GM19240 (cell line): ENCODE measurements around the gene LINC01488.

Experiments
- DNase-seq: peaks from one replicate; pipeline ENCODE4 v3.0.0; 2011; ENCODE audit warnings: low spot score; ENCODE audit not compliant: insufficient read length

LINC01488 gene

DNA sequence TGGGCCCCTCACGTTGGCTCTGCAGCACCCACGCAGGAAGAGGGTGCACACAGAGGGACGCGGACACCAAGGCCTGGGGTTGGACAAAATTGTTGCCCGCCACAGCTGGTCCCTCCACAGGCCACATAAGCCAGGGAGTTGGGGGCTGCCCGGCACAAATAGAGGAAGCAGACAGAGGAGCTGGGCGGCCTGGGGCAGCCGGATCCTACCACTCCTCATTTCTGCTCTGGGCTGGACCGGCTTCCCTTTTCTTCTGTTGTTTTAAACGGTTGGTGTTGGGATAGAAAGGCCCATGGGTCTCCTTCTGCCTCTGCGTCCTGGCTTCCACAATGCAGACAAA is 36.4 kb upstream of the LINC01488 start:
- no peak for DNase-seq

DNA sequence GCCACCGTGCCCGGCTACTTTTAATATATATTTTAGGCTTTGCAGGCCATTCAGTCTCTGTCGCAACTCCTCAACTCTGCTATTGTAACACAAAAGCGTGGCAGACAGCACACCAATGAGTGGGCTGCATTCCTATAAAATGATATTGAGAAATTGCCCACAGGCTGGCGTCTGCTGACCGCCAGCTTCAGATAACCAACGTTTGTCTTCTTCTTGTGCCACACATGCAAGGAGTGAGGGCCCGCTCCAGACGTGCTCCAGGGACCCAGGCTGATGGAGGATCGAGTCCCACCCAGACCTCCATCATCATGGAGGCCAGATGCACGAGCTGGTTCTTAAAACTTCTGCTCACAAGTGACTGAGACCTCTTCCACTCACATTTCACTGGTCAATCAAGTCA is 35.4 kb upstream of the LINC01488 start:
- DNase-seq = no peak

DNA sequence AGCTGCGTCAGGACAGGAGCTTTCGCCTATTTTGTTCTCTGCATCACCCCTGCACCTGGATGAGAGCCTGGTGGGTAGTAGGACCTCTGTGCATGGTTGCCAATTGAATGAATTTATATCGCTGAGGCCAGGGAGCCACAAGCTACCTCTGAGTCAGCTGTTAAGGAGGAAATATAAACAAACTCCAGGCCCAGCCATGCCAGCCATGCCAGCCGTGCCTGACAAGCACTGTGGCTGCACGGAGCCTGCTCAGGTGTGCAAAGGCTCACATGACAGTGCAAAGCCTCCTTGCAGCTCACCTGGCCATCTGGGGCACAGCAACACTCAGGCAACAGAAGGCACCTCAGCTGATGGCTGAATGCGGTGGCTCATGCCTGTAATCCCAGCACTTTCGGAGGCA is 33.7 kb upstream of the LINC01488 start:
- DNase-seq = no peak

DNA sequence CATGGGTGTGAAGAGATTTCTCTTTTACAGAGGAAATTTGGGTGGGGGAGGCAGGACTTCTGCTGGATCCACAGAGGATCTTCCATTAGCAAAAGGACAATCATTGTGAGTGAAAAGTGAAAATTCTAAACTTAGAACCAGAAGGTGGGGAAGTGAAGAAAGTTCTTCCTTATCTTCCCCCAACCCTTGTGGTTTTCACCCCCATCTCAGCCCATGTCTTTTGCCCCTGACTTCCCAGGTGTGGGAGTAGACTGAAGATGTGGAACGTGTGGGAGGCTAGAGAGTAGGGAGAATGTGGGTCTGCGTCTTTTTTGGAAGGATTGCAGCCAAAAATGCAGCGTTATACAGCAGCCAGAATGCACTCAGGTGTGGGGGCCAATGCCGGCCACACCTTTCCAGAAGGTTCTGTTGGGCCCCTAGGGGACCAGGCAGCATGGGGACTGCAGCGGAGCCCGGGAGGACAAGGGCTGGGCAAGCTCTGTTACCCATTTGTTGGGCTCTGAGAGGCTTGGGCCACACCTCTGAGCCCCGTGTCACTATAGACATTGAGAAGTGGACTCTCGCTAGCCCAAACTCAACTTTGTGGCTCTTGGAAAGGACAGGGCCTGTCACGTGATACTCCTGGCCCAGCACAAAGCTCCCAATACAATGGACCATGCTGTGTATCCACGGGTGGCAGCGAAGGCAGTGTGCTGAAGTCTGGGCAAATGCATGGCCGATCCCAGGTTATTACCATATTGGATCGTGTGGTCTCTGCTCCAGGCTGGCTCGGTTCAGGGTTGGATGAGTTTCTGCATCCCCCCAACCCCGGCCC is 32.8 kb upstream of the LINC01488 start:
- no peak for DNase-seq

DNA sequence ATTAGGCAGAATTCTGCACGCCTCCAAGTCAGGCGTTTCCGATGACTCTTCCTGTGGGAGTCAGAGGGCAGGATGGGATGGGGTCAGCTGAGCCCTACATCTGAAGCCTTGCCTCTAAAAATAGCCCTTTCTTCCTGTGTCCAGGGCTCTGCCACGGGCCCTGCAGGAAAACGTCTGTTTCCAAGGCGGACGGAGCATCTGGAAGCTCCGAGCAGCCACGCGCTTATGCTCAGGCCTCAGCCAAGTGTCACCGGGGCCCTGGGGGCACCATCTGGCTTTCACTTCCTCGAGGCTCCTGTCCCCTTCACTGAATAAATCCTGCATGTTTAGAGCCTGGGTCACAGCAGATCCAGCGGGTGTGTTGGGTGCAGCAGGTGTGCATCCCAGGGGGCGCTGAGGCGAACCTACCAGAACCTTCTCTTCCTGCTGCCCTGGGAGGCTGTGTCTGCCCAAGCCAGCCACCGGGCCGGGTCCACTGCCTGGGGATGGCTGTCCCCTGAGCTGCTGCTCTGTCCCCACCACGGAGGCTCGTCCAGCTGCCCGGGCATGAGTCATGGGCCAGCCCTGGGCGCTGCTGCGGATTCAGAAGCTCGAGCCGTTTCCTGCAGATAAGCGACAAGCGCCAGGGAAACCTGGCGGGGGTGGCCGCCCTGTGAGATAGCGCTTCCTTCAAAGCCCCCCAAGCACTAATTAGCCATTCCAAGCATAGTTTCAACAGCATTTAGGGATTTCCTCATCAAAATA is 32.0 kb upstream of the LINC01488 start:
- DNase-seq = no peak

DNA sequence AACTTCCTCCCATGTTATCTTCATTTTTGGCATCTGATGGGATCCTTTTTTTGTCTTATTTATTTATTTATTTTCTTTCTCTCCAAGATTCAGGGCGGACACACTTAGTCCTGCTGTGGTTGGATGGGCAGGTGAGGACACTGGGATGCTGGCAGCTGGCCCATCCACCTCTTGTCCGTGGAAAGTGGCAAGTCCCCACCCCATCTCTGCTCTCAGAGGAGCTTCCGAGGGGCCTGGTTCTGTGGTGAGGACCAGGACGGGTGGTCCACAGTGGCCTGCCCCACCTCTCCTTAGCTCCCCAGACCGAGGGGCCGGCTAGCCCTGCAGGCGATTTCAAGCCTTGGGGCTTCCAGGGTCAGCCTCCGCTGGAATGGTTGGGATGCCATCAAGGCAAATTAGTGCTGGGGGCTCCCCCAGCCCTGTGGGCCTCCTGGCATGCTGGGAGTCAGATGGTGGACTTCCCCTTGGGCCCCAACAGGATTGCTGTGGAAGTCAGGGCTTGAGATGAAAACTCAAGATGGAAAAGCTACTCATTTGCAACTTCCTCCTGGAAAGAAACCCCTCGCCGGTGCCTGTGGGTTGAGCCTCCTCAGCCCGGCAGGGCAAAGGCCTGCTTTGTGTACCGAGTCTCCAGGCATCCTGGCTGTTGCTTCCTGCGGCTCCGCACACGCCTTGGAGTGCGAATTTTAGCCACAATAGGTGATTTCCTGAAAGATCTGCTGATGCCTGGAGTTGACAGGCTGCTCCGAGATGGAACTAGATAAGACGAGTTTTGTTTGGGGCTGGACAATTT is 31.2 kb upstream of the LINC01488 start:
- DNase-seq = no peak

DNA sequence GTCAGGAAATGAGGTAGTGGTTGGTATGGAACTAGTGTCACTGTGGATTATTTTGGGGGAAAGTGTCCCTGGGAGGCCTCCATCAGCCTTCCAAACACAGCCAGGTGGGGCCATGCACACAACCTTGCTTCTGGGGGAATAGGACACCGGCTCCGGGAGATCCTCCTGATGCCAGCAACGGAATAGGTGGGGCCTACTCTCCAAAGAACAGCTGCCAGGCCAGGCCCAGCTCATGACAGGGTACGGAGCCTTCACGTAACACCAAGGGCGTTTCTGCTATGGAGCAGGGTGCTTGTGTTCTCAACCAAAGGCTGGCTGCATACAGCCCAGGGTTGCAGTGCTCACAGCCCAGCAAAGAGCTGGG is 30.6 kb upstream of the LINC01488 start:
- DNase-seq = no peak

DNA sequence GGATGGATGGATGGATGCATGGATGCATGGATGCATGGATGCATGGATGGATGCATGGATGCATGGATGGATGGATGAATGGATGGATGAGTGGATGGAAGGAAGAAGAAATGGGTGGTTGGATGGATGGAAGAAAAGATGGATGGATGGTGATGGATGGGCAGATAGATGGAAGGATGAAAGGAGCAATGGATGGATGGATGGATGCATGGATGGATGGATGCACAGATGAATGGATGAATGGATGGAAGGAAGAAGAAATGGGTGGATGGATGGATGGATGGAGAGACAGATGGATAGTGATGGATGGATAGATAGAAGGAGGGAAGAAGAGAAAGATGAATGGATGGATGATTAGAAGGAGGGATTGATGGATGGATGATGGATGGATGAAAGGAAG is 30.2 kb upstream of the LINC01488 start:
- DNase-seq = no peak

DNA sequence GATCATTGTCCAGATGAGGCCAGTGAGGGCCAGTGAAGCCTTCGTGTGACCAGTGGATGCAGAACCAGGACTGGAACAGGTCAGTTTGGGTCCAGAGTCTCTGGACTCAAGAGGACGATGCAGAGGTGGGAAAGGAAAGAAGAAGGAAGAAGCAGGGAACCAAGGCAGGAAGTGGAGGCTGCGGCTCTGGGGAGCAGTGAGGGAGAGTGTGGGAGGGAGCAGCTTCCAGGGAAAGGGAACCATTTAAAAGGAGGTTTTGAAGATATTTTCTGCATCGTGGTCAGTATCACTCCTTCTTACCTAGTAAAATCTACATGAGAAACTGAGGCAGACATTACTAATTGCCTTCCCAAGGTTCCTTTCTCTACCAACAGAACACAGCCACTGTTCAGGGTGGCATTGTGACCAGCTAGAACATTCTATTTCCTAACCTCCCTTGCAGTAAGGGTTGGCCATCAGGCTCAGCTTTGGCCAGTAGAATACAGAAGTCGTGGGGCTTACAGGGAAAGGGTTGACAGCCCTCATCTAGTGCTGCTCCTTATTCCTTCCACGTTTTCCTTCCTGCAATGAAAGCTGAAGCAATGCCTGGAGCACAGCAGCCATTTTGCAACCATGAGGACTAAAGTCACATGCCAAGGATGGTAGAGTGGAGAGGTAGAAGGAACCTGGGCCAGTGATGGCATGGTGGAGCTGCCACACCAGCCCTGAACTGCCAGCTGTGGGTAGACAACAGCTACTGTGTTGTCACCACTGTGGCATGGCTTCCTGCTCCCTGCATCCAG is 29.1 kb upstream of the LINC01488 start:
- no peak for DNase-seq

DNA sequence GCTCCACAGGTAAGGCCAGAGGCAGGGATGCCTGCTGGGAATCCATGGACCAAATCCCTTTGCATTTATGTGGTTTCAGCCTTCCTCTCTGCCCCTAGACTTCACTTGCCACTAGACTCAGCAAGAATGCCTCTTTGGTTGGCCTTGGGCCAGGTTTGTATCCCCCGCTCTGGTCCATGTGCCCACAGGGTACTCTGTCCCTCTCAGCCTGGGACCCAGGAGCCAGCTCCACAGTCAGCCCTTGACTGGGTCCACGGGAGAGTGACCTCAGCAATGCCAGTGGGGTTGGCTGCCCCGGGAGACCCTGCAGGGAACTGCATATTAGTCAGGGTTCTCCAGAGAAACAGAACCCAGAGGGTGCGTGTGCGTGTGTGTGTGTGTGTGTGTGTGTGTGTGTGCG is 28.3 kb upstream of the LINC01488 start:
- DNase-seq = no peak

DNA sequence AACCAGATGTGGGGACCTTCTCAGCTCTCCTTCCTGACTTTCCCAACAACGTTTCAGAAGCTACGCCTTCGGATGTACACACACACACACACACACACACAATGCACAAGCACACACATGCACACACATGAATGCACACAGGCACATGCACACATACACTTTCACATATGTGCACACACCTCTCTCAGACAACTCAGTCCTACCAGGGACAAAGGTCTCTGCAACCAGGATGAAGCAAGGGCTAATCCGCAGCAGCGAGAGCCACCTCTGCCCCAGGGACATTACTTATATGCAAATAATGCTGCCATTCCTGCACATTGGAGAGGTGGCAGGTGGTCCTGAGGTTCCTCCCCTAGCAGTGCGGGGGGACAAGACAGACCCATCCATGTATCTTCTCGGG is 27.4 kb upstream of the LINC01488 start:
- DNase-seq = no peak

DNA sequence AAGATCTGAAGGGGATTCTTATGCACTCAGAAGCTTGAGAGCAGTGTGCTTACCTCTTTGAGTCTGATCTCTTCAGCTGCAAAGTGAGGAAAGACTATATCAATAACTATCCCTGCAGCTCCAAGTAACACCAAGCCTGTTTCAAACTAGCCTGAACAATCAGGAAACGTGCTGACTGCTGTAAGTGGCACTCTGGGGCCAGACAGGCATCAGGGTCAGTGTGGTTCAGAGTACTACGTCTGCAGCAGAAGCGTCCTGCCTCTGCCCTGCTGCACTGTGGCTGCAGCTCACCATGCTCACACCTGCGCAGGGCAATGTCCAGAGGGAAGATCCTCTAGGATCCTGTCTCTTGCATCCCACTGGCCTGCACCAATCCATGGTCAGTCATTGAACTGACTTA is 25.5 kb upstream of the LINC01488 start:
- no peak for DNase-seq

DNA sequence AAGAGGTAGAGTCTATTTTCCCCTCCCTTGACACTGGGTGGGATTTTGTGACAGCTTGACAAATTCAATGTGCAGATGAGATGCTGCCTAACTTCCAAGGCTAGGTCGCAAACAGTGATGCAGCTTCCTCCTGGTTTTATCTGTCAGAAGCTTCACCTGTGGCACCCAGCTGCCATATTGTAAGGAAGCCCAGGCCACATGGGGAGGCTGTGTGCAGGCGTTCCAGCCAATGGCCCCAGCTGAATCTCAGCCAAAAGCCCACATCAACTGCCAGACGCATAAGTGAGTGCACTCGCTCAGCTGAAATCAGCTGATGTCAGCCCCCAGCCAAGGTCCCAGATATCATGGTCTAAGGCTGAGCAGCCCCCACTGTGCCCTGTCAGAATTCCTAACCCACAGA is 24.8 kb upstream of the LINC01488 start:
- no peak for DNase-seq

DNA sequence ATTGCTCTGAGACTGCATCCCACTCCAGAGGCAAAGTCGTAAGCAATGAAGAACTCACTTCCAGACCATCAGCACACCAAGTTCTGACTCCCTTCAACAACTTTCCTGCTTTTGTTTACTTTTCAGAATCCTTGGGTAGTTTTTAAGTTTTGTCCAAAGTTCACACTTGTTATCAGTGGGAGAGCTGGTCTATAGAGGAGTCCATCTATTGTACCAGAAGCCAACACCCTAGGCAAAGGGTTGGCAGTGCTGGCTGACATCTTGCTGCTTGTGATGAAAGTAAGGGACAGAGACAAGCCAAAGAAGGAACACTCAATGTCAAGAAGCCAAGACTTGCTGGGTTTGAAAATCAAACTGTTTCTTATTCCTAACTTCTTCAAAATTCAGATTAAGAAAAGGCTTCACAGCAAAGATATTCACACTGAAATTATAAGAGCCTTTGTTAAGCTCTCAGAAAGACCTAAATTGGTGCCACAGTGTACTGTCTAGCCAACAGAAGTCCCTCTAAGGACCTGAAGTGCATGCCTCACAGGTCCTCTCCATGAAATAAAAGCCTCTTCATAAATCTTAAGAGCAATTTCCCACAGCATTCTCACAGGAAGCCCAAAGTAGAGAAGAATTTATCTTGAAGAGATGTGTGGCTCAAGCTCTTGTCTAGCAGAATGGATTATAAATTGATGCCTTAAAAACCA is 21.5 kb upstream of the LINC01488 start:
- DNase-seq = no peak

DNA sequence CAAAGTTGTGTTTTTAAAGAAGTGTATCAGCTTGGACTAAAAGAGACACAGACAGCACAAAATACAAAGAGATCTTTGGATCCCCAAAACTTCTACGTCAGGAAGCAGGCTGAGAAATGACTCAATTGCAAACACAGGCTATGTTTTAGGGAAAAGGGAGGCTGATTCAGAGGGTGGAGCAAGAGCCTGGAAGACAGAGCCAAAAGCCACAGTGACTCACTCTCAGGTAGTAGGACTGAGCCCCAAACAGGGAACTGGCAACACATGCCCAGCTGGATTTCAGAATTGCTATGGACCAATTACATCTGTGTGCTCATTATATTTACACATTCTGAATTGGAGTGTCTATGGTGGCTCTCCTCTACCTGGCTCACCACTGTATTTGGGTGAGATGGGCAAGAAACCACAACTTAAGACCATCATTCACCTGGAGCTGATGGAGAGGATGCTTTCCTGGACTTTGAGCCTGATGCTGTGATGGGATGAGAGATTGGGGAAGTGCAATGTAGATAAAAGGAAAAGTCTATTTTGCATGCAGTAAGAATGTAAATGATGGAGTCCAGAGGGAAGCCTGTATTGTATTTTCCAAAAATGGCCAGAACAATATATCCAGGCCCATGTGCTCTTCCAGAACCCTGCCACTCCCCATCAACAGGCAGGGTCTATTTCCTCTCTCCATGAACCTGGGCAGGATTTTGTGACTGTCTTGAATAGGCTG is 20.8 kb upstream of the LINC01488 start:
- no peak for DNase-seq

DNA sequence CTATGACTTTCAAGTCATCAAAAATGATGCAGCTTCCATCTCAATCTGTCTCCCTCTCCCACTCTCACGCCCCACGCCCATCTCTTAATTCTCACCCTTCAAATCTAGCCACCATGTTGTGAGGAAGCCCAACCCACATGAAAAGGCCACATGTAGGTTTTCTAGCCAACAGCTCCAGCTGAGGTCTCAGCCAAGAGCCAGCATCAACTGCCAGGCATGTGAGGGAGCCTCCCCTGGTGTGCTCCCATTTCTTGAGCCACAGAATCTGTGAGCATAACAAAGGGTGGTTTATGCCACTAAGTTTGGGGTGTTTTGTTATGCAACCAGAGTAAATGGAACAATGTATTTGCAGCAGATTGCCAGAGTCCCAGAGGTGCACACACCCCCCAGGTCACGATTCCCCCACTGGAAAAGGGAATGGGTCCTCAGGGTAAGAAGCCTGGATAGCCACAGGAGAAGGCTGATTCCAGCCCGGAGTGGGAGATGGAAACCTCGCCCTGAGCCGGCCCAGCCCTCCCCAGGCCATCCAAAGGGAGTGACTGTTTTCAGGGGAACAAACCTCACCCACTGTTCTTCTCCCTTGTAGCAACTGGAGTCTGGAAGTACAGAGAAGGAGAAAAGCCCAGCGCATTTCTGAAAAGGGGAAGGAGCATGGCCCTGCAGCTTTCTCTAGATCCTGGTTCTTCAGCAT is 20.0 kb upstream of the LINC01488 start:
- no peak for DNase-seq

DNA sequence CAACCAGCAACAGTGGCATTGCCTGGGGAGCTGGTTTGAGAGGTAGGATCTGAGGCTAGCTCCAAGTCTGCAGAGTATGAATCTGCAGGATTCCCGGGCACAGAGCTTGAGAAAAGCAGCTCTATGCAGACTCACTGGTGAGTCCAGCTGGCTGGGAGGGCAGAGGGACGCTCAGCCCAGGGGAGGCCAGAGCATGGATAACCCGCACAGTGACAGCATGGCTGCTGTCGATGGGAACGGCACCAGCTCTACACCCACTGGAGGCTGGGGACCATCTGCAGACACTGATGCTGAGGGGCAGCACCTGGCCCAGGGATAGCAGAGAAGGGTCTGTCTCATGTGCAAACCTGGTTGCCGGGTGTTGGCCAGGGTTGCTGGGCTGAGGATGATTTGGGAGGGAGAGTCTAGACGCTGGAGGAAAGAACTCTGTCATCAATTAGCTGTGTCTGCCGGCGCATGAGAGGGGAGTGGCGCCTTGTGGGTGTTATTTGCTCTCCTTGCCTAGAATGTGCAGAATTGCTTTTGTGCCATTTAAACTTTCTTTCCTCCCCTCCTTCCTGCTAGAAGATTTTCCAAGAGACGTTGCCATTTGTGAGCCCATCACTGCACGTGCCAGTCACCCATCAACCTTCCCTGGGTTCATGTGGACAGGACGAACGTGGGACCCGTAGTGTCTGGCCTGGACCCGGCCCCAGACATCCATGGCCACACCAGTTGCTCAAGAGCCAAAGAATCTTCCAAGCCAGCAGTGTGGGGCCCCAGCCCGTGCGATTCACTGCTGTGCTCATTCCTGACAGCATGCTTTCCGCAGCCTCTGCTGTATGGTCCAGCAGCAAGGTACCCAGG is 19.1 kb upstream of the LINC01488 start:
- DNase-seq = no peak

DNA sequence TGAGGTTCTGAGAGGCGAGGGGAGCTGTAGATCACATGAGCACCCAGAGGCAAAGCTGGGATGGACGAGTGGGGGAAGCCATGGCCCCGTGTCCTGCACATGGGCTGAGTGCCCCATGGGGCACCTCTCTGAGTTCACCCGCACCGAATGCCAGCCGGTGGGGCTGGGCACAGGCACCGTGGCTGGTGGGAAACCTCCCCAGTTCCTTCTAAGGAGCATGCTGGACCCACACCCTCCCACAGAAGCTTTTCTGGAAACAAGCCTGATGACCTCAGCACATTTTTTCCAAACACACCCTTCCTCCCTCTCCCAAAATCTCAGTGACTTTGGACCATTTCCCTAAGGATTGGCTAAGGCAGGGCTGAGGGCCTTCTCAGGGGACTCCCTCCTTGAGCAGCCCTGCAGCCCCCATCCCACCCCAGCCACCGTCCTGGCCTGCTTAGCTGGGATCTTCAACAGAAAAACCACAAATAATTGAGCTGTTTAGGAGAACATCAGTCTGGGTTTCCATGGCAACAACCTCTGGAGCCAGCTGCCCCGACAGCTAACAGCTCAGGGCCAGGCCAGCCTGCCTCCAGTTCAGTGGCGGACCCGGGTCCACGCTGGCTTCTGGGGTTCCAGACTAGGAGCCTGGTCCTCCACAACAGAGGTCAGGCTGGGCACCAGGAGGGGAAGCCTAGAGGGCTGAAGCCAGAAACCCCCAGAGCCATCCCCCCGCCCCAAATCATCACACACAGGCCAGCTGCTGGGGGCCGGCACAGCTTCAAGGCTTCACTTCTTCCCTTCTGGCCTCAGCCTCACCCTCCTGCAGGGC is 18.1 kb upstream of the LINC01488 start:
- DNase-seq = no peak
